Measurements from ENCODE around the gene ZDHHC11B. TPM values are rescaled to one million over a fixed set of nuclear protein-coding genes. Genes with fewer than 3 reads are reported as not detected.
"Not testable (repeated sequence)": the region's sequence is repeated elsewhere in the genome, so short reads cannot be mapped to it uniquely, and the experiment has no call there.

Gene ZDHHC11B
- total RNA-seq, 1 experiment from 2014 or later, result not detected

DNA sequence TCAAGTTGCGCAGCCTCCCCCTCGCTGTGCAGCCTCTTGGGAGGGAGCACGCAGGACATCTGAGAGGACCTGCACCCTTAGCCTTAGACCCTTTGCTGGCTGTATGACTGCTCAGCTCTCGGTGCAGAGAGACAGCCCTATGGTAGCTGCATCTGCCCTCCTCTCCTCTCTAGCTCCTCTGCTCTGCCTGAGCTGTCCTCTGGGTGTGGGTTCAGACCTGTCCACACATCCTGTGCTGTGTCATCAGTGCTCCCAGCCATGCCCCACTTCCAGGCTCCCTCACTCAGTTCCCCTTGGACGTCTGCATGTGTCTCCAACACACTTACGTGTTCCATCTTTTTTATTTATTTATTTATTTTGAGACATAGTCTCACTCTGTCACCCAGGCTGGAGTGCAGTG is 60.7 kb downstream of the ZDHHC11B start:
- H3K36me3 Mint-ChIP-seq (ENCODE audit: insufficient read depth, unreplicated experiment); intact Hi-C loops (cut with micrococcal nuclease); DNase-seq (ENCODE audit: unreplicated experiment); BruUV-seq (replicated peaks); H3K4me3 Mint-ChIP-seq (ENCODE audit: unreplicated experiment); H3K4me1 Mint-ChIP-seq (ENCODE audit: insufficient read depth, unreplicated experiment); H3K27ac Mint-ChIP-seq (ENCODE audit: low read depth, unreplicated experiment); POLR2A ChIA-PET; CTCF ChIA-PET: not testable (repeated sequence)
- H3K27me3 Mint-ChIP-seq (ENCODE audit: insufficient read depth, unreplicated experiment), result peaks cover 55% of the 10 kb centered on the region
- H3K9me3 Mint-ChIP-seq (ENCODE audit: unreplicated experiment), result peaks cover 15% of the 10 kb centered on the region

DNA sequence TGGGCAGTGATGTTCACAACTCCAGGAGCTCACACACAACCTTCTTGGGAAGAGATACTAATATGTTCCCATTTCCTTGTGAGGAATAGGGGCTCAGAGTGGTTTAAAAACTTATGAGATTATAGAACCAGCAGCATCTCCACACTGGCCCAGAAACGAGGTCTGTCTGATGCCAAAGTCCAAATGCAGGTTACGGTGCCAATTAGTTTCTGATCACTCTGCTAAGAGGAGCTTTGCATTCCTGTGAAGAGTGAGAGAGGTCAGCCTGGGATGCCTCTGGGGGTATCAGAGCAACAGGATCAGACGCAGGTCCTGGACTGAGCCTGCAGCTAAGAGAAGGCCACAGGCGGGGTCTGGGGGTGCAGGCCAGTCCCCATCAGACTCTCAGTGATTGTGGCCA is 61.2 kb downstream of the ZDHHC11B start:
- intact Hi-C loops (cut with micrococcal nuclease); H3K36me3 Mint-ChIP-seq (ENCODE audit: insufficient read depth, unreplicated experiment); DNase-seq (ENCODE audit: unreplicated experiment); POLR2A ChIA-PET; H3K27ac Mint-ChIP-seq (ENCODE audit: low read depth, unreplicated experiment); H3K4me1 Mint-ChIP-seq (ENCODE audit: insufficient read depth, unreplicated experiment); CTCF ChIA-PET; H3K4me3 Mint-ChIP-seq (ENCODE audit: unreplicated experiment); BruUV-seq (replicated peaks): not testable (repeated sequence)
- Mint-ChIP-seq H3K9me3 (ENCODE audit: unreplicated experiment) (peaks cover 19% of the 10 kb centered on the region), H3K27me3 (ENCODE audit: insufficient read depth, unreplicated experiment) (peaks cover 61% of the 10 kb centered on the region)

DNA sequence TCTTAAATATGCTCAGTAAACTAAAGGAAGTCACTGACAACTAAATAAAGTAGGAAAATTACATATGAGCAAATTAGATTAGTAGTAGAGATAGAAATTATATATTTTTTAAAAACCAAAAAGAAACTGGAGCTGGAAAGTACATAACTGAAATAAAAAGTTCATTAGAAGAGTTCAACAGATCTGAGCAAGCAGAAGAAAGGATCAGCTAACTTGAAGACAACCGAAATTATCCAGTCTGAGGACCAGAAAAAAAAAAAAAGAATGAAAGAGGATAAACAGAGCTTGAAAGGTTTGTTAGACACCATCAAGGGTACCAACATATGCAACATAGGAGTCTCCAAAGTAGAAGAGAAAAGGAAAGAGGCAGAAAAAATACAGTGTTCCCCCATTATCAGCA is 65.2 kb downstream of the ZDHHC11B start:
- intact Hi-C loops (cut with micrococcal nuclease); BruUV-seq (replicated peaks); H3K4me3 Mint-ChIP-seq (ENCODE audit: unreplicated experiment); H3K36me3 Mint-ChIP-seq (ENCODE audit: insufficient read depth, unreplicated experiment); H3K27ac Mint-ChIP-seq (ENCODE audit: low read depth, unreplicated experiment); DNase-seq (ENCODE audit: unreplicated experiment); POLR2A ChIA-PET; H3K4me1 Mint-ChIP-seq (ENCODE audit: insufficient read depth, unreplicated experiment); CTCF ChIA-PET: not testable (repeated sequence)
- H3K27me3 Mint-ChIP-seq (ENCODE audit: insufficient read depth, unreplicated experiment), result peaks cover 73% of the 10 kb centered on the region
- peaks cover 19% of the 10 kb centered on the region for H3K9me3 Mint-ChIP-seq (ENCODE audit: unreplicated experiment)

DNA sequence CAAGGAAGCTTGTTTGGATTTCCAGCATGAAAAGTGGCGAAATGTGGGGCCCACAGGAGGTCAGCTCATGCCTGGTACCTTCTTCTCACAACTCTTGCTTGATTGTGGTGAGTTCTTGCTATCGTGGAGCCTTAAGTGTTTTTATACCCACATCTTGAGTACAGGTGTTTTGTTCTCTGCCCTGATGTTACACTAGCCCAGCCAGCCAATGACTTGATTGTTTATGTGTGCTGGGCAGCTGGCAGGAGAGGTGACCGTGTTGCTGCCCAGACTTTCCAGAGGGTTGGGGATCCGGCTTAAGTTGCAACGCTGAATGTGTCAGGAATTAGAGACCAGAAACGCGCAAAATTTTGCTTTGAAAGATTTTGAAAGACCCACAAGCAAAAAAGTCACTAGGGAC is 67.4 kb downstream of the ZDHHC11B start:
- intact Hi-C loops (cut with micrococcal nuclease), result no loop called here
- peaks cover 19% of the 10 kb centered on the region for H3K9me3 Mint-ChIP-seq (ENCODE audit: unreplicated experiment)
- POLR2A ChIA-PET, result no interaction called here
- no peak overlapping the region for H3K27ac Mint-ChIP-seq (ENCODE audit: low read depth, unreplicated experiment)
- peaks cover 75% of the 10 kb centered on the region for H3K27me3 Mint-ChIP-seq (ENCODE audit: insufficient read depth, unreplicated experiment)
- DNase-seq (ENCODE audit: unreplicated experiment), result no peak
- no TSS peak for BruUV-seq (replicated peaks)
- H3K4me3 Mint-ChIP-seq (ENCODE audit: unreplicated experiment), result no peak overlapping the region
- H3K36me3 Mint-ChIP-seq (ENCODE audit: insufficient read depth, unreplicated experiment), result no peaks in the 10 kb centered on the region
- TF ChIP-seq, protein P1, sequence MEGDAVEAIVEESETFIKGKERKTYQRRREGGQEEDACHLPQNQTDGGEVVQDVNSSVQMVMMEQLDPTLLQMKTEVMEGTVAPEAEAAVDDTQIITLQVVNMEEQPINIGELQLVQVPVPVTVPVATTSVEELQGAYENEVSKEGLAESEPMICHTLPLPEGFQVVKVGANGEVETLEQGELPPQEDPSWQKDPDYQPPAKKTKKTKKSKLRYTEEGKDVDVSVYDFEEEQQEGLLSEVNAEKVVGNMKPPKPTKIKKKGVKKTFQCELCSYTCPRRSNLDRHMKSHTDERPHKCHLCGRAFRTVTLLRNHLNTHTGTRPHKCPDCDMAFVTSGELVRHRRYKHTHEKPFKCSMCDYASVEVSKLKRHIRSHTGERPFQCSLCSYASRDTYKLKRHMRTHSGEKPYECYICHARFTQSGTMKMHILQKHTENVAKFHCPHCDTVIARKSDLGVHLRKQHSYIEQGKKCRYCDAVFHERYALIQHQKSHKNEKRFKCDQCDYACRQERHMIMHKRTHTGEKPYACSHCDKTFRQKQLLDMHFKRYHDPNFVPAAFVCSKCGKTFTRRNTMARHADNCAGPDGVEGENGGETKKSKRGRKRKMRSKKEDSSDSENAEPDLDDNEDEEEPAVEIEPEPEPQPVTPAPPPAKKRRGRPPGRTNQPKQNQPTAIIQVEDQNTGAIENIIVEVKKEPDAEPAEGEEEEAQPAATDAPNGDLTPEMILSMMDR (IDR thresholded peaks at IDR 0.05; ENCODE audit: unreplicated experiment), result no peak
- CTCF ChIA-PET, result no interaction called here
- H3K4me1 Mint-ChIP-seq (ENCODE audit: insufficient read depth, unreplicated experiment), result no peaks in the 10 kb centered on the region

DNA sequence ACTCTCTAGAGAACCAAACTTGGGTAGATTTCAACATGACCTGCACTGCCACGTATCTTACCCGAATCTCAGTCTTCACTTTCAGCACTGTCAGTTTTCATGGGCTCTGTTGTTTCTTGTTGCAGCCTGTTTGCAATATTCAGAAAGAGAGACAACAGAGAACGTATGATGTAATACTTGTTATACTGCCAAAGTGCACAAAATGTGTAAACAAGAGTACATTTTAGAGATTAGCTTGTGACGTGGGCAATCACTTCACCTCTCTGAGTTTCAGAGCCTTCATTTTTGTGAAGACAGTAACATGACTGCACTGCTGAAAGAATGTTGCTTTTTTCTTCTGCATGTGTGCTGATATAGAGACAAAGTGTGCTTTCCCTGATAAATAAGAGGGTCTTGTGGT is 67.8 kb downstream of the ZDHHC11B start:
- peak; percentile 6 for DNase-seq (ENCODE audit: unreplicated experiment)
- BruUV-seq (replicated peaks); H3K27ac Mint-ChIP-seq (ENCODE audit: low read depth, unreplicated experiment); H3K4me1 Mint-ChIP-seq (ENCODE audit: insufficient read depth, unreplicated experiment); H3K4me3 Mint-ChIP-seq (ENCODE audit: unreplicated experiment); CTCF ChIA-PET; H3K36me3 Mint-ChIP-seq (ENCODE audit: insufficient read depth, unreplicated experiment); intact Hi-C loops (cut with micrococcal nuclease); POLR2A ChIA-PET: not testable (repeated sequence)
- Mint-ChIP-seq H3K27me3 (ENCODE audit: insufficient read depth, unreplicated experiment) (peaks cover 73% of the 10 kb centered on the region), H3K9me3 (ENCODE audit: unreplicated experiment) (peaks cover 19% of the 10 kb centered on the region)

DNA sequence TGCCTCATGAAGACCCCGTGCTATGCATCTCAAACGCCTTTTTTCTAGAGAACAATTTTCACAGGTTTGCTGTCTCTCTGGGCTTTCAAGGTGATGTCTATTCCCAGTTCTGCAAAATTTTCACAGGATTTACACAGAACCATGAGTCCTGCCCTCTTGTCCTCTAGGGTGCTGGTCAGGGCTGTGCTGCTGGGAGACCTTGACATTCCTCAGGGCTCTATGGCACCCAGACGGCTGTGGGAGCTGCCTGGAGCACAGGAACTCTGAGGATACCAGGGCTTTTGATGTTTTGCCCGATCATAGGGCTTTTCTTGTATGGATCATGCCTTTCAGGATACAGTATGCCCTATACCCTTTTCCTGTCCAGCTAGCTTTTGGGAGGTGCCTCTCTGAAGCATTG is 68.9 kb downstream of the ZDHHC11B start:
- H3K4me1 Mint-ChIP-seq (ENCODE audit: insufficient read depth, unreplicated experiment); DNase-seq (ENCODE audit: unreplicated experiment); H3K36me3 Mint-ChIP-seq (ENCODE audit: insufficient read depth, unreplicated experiment); CTCF ChIA-PET; POLR2A ChIA-PET; H3K27ac Mint-ChIP-seq (ENCODE audit: low read depth, unreplicated experiment); H3K4me3 Mint-ChIP-seq (ENCODE audit: unreplicated experiment); BruUV-seq (replicated peaks); intact Hi-C loops (cut with micrococcal nuclease): not testable (repeated sequence)
- peaks cover 73% of the 10 kb centered on the region for H3K27me3 Mint-ChIP-seq (ENCODE audit: insufficient read depth, unreplicated experiment)
- peaks cover 19% of the 10 kb centered on the region for H3K9me3 Mint-ChIP-seq (ENCODE audit: unreplicated experiment)

DNA sequence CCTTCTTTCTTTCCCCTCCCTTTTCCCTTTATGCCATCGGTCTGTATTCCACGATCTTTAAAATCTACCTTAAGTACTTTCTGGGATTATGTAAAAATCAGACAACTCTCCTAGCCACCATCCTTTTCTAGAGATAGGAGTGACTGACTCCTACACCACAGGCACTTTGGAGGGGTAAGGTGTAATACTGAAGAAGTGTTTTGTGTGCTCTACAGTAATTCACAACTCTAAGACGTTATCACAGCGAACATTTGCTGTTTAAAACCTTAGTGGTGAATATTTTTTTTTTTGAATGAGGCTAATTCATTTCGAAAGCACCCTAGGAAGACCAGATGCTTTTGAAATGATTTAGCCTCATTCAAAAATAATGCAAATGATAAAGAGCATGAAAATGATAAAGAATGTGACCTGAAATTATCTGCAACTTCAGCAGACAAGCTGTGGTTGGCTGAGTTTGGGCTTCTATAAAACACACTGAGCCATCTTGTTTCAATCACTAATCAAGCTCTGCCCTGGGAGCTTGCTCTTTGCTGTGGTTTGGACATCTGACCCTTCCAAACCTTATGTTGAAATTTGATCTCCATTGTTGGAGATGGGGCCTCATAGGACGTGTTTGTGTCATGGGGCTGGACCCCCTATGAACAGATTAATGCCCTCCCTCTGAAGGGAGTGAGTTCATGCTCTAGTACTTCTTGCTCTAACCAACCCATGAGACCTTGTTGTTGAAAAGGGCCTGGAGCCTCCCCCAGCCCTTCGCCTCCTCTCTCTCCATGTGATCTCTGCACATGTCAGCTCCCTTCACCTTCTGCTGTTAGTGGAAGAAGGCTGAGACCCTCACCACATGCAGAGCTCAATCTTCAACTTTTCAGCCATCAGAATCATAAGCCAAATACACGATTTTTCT is 70.1 kb downstream of the ZDHHC11B start:
- H3K4me3 Mint-ChIP-seq (ENCODE audit: unreplicated experiment); POLR2A ChIA-PET; DNase-seq (ENCODE audit: unreplicated experiment); intact Hi-C loops (cut with micrococcal nuclease); CTCF ChIA-PET; BruUV-seq (replicated peaks); H3K27ac Mint-ChIP-seq (ENCODE audit: low read depth, unreplicated experiment); H3K36me3 Mint-ChIP-seq (ENCODE audit: insufficient read depth, unreplicated experiment); H3K4me1 Mint-ChIP-seq (ENCODE audit: insufficient read depth, unreplicated experiment): not testable (repeated sequence)
- peaks cover 64% of the 10 kb centered on the region for H3K27me3 Mint-ChIP-seq (ENCODE audit: insufficient read depth, unreplicated experiment)
- peaks cover 10% of the 10 kb centered on the region for H3K9me3 Mint-ChIP-seq (ENCODE audit: unreplicated experiment)

DNA sequence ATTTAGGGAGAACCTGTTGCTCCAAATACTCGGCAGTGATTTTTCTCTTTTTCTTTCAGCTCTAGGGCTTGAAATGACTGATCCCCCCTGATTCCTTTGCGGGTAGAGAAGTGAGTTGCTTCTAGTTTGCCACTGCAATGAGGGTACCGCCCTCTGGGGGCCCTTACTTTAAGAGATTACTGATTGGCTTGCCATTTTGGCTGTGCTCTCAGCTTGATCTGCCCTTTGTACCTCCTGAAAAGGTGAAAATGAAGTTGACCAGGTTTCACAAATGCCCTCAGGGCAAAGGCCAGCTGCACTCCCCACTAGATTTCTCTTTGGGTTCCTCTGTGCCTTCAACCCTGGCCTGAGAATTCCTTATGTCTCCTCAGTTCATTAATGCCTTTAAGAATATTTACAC is 70.8 kb downstream of the ZDHHC11B start:
- H3K4me1 Mint-ChIP-seq (ENCODE audit: insufficient read depth, unreplicated experiment); H3K27ac Mint-ChIP-seq (ENCODE audit: low read depth, unreplicated experiment); H3K9me3 Mint-ChIP-seq (ENCODE audit: unreplicated experiment); CTCF ChIA-PET; H3K36me3 Mint-ChIP-seq (ENCODE audit: insufficient read depth, unreplicated experiment); intact Hi-C loops (cut with micrococcal nuclease); POLR2A ChIA-PET; BruUV-seq (replicated peaks); H3K4me3 Mint-ChIP-seq (ENCODE audit: unreplicated experiment); DNase-seq (ENCODE audit: unreplicated experiment): not testable (repeated sequence)
- H3K27me3 Mint-ChIP-seq (ENCODE audit: insufficient read depth, unreplicated experiment), result peaks cover 56% of the 10 kb centered on the region
